HG02981 (cell line): ENCODE data around the gene NR3C2.

Experiments
- ATAC-seq: cut with Tn5 transposase; IDR thresholded peaks from one replicate; pipeline ENCODE4 v1.9.1; 2021; ENCODE audit warnings: mild to moderate bottlenecking, moderate library complexity; ENCODE audit not compliant: unreplicated experiment

NR3C2 gene

GRCh38 chr4:148435654-148436406 lies 6.4 kb downstream of the NR3C2 start:
- no peak for ATAC-seq

GRCh38 chr4:148434075-148434773 lies 8.0 kb downstream of the NR3C2 start:
- peak; percentile 80 for ATAC-seq

- peak; percentile 54 for ATAC-seq
These were observed 10.8 kb downstream of the NR3C2 start for GRCh38 chr4:148431401-148431800.

- no peak for ATAC-seq
These were observed 11.4 kb downstream of the NR3C2 start for GRCh38 chr4:148430854-148431253.

GRCh38 chr4:148429206-148429605 lies 13.0 kb downstream of the NR3C2 start:
- ATAC-seq, result no peak

- ATAC-seq, result no peak
These were observed 15.6 kb downstream of the NR3C2 start for GRCh38 chr4:148426643-148427042.

GRCh38 chr4:148425327-148426110 lies 16.7 kb downstream of the NR3C2 start:
- ATAC-seq, result peak; percentile 87

GRCh38 chr4:148420397-148420796 lies 21.8 kb downstream of the NR3C2 start:
- ATAC-seq, result no peak

GRCh38 chr4:148415500-148415899 lies 26.7 kb downstream of the NR3C2 start:
- ATAC-seq, result no peak

- ATAC-seq, result no peak
These were observed 29.7 kb downstream of the NR3C2 start for GRCh38 chr4:148412460-148412994.

- ATAC-seq, result no peak
These were observed 36.9 kb downstream of the NR3C2 start for GRCh38 chr4:148405161-148405893.

- no peak for ATAC-seq
These were observed 43.2 kb downstream of the NR3C2 start for GRCh38 chr4:148398988-148399387.

- ATAC-seq, result no peak
These were observed 44.4 kb downstream of the NR3C2 start for GRCh38 chr4:148397771-148398170.

- ATAC-seq, result no peak
These were observed 45.1 kb downstream of the NR3C2 start for GRCh38 chr4:148396986-148397673.

GRCh38 chr4:148395771-148396170 lies 46.4 kb downstream of the NR3C2 start:
- ATAC-seq, result no peak

GRCh38 chr4:148391056-148391455 lies 51.2 kb downstream of the NR3C2 start:
- no peak for ATAC-seq

GRCh38 chr4:148390311-148390710 lies 51.9 kb downstream of the NR3C2 start:
- ATAC-seq, result no peak

GRCh38 chr4:148380291-148380690 lies 61.9 kb downstream of the NR3C2 start:
- no peak for ATAC-seq

GRCh38 chr4:148376151-148376550 lies 66.1 kb downstream of the NR3C2 start:
- ATAC-seq, result no peak

- no peak for ATAC-seq
These were observed 66.6 kb downstream of the NR3C2 start for GRCh38 chr4:148375584-148375983.
